HG02884 (cell line): Measurements from ENCODE around the gene MYH4.
A peak's percentile ranks its signal among the peaks of the same experiment; 100 is the strongest.

Experiments
- ATAC-seq: cut with Tn5 transposase; IDR thresholded peaks from one replicate; pipeline ENCODE4 v1.9.1; 2021; ENCODE audit warnings: mild to moderate bottlenecking, moderate library complexity; ENCODE audit not compliant: unreplicated experiment

The MYH4 gene

GRCh38 chr17:10421900-10422542 is 47.3 kb downstream of the MYH4 start, which contains the start of gene MYH8:
Gene MYH8, minus strand, starts transcription at chr17:10421950. Its CDS starts 1,723 bp downstream, at chr17:10420227.
- ATAC-seq, result no peak

DNA sequence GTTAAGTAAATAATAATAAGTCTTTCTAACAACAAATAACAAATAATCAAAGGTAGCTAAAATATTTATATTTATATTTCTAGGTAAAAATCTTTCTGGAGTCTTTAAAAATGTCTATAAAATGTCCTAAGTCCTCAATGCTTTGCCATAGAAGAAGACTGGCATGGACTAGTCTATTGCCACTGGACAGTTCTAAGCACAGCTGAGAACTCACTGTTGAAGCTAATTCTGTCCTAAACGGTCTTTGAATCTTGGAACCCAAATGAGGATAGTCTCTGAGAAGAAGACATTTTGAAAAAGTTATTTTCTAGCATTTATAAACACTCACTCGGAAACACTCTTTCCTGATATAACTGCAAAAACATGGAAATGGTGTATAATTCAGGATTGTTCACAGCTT is 48.1 kb downstream of the MYH4 start:
- ATAC-seq, result no peak

GRCh38 chr17:10420811-10421210 is 48.5 kb downstream of the MYH4 start:
- ATAC-seq, result no peak

GRCh38 chr17:10417431-10417830 is 51.9 kb downstream of the MYH4 start:
- ATAC-seq, result no peak

- no peak for ATAC-seq
Observed at GRCh38 chr17:10415161-10415560, 54.2 kb downstream of the MYH4 start.

- no peak for ATAC-seq
Observed at GRCh38 chr17:10403589-10403988, 65.8 kb downstream of the MYH4 start.

GRCh38 chr17:10398352-10398751 is 71.0 kb downstream of the MYH4 start:
- no peak for ATAC-seq

DNA sequence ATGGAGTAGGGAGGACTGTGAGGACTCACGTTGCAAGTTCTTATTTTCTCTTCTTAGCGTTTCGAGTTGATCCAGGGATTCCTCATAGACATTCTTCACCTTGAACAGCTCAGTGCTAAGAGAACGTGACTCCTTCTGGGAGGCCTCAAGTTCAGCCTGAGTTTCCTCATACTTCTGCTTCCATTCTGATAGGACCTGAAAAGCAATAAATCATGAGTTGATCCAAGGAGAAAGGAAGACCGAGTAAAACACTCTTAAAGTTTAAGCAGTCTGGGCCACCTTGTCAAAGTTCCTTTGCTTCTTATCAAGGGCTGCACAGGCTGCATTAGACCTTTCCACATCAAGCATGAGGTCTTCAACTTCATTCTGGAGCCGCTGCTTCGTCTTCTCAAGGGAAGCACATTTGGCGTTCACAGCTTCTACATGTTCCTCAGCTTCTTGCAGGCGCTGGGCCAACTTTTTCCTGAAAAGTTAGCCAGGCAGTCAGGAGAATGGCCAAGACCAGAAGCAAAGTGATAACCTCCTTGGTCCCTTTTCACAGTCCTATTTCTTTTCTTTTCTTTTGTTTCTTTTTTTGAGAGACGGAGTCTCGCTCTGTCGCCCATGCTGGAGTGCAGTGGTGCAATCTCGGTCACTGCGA is 72.7 kb downstream of the MYH4 start:
- no peak for ATAC-seq

GRCh38 chr17:10394201-10394887 is 75.0 kb downstream of the MYH4 start:
- ATAC-seq, result peak; percentile 83
